ENCODE results near the gene ROBO1. TPM values are rescaled to one million over a fixed set of nuclear protein-coding genes. Genes with fewer than 3 reads are reported as not detected.

ROBO1 gene
- total and polyA plus RNA-seq, 2 of the 13 experiments (the other 11 are each of a cell fraction or from before 2014, with no cell fraction given): 52.2 to 71.0 TPM

DNA sequence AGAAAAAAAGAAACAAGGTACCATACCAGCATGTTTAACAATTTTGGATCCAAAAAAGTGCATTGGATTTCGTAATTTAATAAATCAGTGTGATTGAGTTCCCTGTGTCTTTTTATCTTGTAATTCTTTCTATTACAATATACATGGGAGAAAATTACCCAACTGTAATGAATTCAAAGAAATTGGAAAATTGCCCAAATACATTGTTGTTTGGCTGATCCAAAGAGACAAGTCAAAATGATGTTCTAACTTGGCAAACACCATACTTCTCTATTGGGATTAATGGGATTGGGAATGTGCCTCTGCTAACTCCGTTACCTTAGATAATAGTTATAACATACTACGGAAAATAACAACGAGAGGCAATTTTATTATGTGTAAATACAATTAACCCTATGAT is 1097.1 kb downstream of the ROBO1 start:
- H4K20me1 ChIP-seq (ENCODE audit: insufficient read depth, low read length): no peaks in the 10 kb centered on the region
- H3K27ac ChIP-seq (ENCODE audit: extremely low read length, insufficient read depth, low read length): no peak overlapping the region
- in situ Hi-C loops (cut with HindIII; ENCODE audit: extremely low pct_ligation_motif_present, low pct_unique_long_range_greater_than_20kb) (loop anchor here (25.0 kb wide), 1 partner anchor 692 kb away; no protein-coding TSS in a partner anchor), intact Hi-C loops (cut with micrococcal nuclease; ENCODE audit: unreplicated experiment) (no loop called here)
- no peaks in the 10 kb centered on the region for H3K27me3 ChIP-seq (ENCODE audit: control insufficient read depth in 1 of 2, insufficient read depth in 2 of 2, low read length in 2 of 2)
- FAIRE-seq (no peak), ATAC-seq (no peak), DNase-seq (ENCODE audit: low spot score) (no peak)
- no TSS peak for BruUV-seq (replicated peaks)
- ChIA-PET POLR2A (no interaction called here), CTCF (ENCODE audit: low intra/inter-chr PET ratio, low total read pairs) (no interaction called here)
- no peak overlapping the region for H2AFZ ChIP-seq (ENCODE audit: low read length)
- no peak overlapping the region for H3K4me2 ChIP-seq (ENCODE audit: low read depth, low read length)
- no peaks in the 10 kb centered on the region for H3K9me3 ChIP-seq (ENCODE audit: low read length)
- no peak for TF ChIP-seq NCOA5 (CRISPR knock-in tag; IDR thresholded peaks at IDR 0.05)
- no peak for TF ChIP-seq ZNF30 (CRISPR knock-in tag; IDR thresholded peaks at IDR 0.05)
- TF ChIP-seq ZNF292 (CRISPR knock-in tag; IDR thresholded peaks at IDR 0.05; ENCODE audit: borderline replicate concordance, low read depth): no peak
- no peak for TF ChIP-seq ZSCAN25 (CRISPR knock-in tag; IDR thresholded peaks at IDR 0.05)
- no peak for TF ChIP-seq ZNF782 (CRISPR knock-in tag; IDR thresholded peaks at IDR 0.05; ENCODE audit: borderline replicate concordance)
- no peaks in the 10 kb centered on the region for H3K79me2 ChIP-seq (ENCODE audit: insufficient read depth, low read length)
- peaks cover 22% of the 10 kb centered on the region for H3K4me1 ChIP-seq (ENCODE audit: insufficient read depth, low read length)
- 97% methylated on average over 4 of the region's 4 CpGs for WGBS (ENCODE audit: low lambda C conversion rate)
- H3K9ac ChIP-seq (ENCODE audit: insufficient read depth, low read depth, low read length): no peak overlapping the region
- H3K4me3 ChIP-seq (replicated peaks in 1 of 3; ENCODE audit: insufficient read depth in 1 of 3, low read depth in 2 of 3, low read length in 3 of 3): no peak overlapping the region
- peaks cover 7 to 33% of the 10 kb centered on the region in 2 experiments for H3K36me3 ChIP-seq (replicated peaks in 1 of 2; ENCODE audit: control insufficient read depth in 1 of 2, insufficient read depth in 2 of 2, low read length in 2 of 2)

- DNase-seq (ENCODE audit: low spot score) (no peak), FAIRE-seq (no peak), ATAC-seq (no peak)
- Histone ChIP-seq H2AFZ (ENCODE audit: low read length) (no peak overlapping the region), H3K4me1 (ENCODE audit: insufficient read depth, low read length) (peaks cover 22% of the 10 kb centered on the region), H3K4me3 (replicated peaks in 1 of 3; ENCODE audit: insufficient read depth in 1 of 3, low read depth in 2 of 3, low read length in 3 of 3) (no peak overlapping the region), H3K79me2 (ENCODE audit: insufficient read depth, low read length) (no peaks in the 10 kb centered on the region), H3K27me3 (ENCODE audit: control insufficient read depth in 1 of 2, insufficient read depth in 2 of 2, low read length in 2 of 2) (no peaks in the 10 kb centered on the region), H3K4me2 (ENCODE audit: low read depth, low read length) (no peak overlapping the region), H3K36me3 (replicated peaks in 1 of 2; ENCODE audit: control insufficient read depth in 1 of 2, insufficient read depth in 2 of 2, low read length in 2 of 2) (peaks cover 7 to 40% of the 10 kb centered on the region in 2 experiments), H3K9ac (ENCODE audit: insufficient read depth, low read depth, low read length) (no peak overlapping the region), H3K9me3 (ENCODE audit: low read length) (no peaks in the 10 kb centered on the region), H4K20me1 (ENCODE audit: insufficient read depth, low read length) (no peaks in the 10 kb centered on the region), H3K27ac (ENCODE audit: extremely low read length, insufficient read depth, low read length) (no peak overlapping the region)
- BruUV-seq (replicated peaks): no TSS peak
- WGBS (ENCODE audit: low lambda C conversion rate): over 99% methylated on average over 7 of the region's 7 CpGs
- ChIA-PET POLR2A (no interaction called here), CTCF (ENCODE audit: low intra/inter-chr PET ratio, low total read pairs) (no interaction called here)
- intact Hi-C loops (cut with micrococcal nuclease; ENCODE audit: unreplicated experiment) (no loop called here), in situ Hi-C loops (cut with HindIII; ENCODE audit: extremely low pct_ligation_motif_present, low pct_unique_long_range_greater_than_20kb) (loop anchor here (25.0 kb wide), 1 partner anchor 692 kb away; no protein-coding TSS in a partner anchor)
- TF ChIP-seq ZNF512 (CRISPR knock-in tag; IDR thresholded peaks at IDR 0.05) (no peak), SRY (CRISPR knock-in tag; IDR thresholded peaks at IDR 0.05) (no peak), ZNF383 (CRISPR knock-in tag; IDR thresholded peaks at IDR 0.05; ENCODE audit: borderline replicate concordance) (no peak), KMT2B (CRISPR knock-in tag; IDR thresholded peaks at IDR 0.05) (no peak), TBL1XR1 (IDR thresholded peaks at IDR 0.05; ENCODE audit: borderline replicate concordance, low read length, partially characterized antibody) (no peak), FOXP1 (IDR thresholded peaks at IDR 0.05) (no peak), FOXP1 (CRISPR knock-in tag; IDR thresholded peaks at IDR 0.05) (no peak)
- TF ChIP-seq, protein P1, sequence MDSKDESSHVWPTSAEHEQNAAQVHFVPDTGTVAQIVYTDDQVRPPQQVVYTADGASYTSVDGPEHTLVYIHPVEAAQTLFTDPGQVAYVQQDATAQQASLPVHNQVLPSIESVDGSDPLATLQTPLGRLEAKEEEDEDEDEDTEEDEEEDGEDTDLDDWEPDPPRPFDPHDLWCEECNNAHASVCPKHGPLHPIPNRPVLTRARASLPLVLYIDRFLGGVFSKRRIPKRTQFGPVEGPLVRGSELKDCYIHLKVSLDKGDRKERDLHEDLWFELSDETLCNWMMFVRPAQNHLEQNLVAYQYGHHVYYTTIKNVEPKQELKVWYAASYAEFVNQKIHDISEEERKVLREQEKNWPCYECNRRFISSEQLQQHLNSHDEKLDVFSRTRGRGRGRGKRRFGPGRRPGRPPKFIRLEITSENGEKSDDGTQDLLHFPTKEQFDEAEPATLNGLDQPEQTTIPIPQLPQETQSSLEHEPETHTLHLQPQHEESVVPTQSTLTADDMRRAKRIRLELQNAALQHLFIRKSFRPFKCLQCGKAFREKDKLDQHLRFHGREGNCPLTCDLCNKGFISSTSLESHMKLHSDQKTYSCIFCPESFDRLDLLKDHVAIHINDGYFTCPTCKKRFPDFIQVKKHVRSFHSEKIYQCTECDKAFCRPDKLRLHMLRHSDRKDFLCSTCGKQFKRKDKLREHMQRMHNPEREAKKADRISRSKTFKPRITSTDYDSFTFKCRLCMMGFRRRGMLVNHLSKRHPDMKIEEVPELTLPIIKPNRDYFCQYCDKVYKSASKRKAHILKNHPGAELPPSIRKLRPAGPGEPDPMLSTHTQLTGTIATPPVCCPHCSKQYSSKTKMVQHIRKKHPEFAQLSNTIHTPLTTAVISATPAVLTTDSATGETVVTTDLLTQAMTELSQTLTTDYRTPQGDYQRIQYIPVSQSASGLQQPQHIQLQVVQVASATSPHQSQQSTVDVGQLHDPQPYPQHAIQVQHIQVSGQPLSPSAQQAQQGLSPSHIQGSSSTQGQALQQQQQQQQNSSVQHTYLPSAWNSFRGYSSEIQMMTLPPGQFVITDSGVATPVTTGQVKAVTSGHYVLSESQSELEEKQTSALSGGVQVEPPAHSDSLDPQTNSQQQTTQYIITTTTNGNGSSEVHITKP (CRISPR knock-in tag; IDR thresholded peaks at IDR 0.05; ENCODE audit: low read depth): no peak
- TF ChIP-seq, protein P2, sequence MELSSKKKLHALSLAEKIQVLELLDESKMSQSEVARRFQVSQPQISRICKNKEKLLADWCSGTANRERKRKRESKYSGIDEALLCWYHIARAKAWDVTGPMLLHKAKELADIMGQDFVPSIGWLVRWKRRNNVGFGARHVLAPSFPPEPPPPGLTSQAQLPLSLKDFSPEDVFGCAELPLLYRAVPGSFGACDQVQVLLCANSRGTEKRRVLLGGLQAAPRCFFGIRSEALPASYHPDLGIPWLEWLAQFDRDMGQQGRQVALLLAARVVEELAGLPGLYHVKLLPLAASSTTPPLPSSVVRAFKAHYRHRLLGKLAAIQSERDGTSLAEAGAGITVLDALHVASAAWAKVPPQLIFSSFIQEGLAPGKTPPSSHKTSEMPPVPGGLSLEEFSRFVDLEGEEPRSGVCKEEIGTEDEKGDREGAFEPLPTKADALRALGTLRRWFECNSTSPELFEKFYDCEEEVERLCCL (CRISPR knock-in tag; IDR thresholded peaks at IDR 0.05; ENCODE audit: borderline replicate concordance): no peak
These were observed 1097.7 kb downstream of the ROBO1 start for GRCh38 chr3:78670094-78670493.
